SK-N-SH (cell line): ENCODE results near the gene CACNA2D1.

Experiments
- CTCF ChIP-seq: fragments of 200-600 bp; sonication (generic); IDR thresholded peaks from 2 replicates; pipeline ENCODE4 v1.6.1; 2017; ENCODE audit warnings: antibody characterized with exemption, mild to moderate bottlenecking, moderate library complexity
- EZH2phosphoT487 ChIP-seq: fragments of 200-600 bp; sonication (generic); IDR thresholded peaks from 2 replicates; pipeline ENCODE4 v1.6.1; 2017; ENCODE audit warnings: low read depth, mixed run types, mild to moderate bottlenecking, antibody characterized with exemption, moderate library complexity, borderline replicate concordance
- MEF2A ChIP-seq: IDR thresholded peaks from 2 replicates; pipeline ENCODE4 v1.4.0; 2012; ENCODE audit warnings: low read depth, borderline replicate concordance
- MXI1 ChIP-seq: IDR thresholded peaks from 2 replicates; pipeline ENCODE4 v1.6.1; 2012; ENCODE audit warnings: mild to moderate bottlenecking, low read depth, low read length, improper control_type of control experiment
- NFIC ChIP-seq: IDR thresholded peaks from 2 replicates; pipeline ENCODE4 v1.4.0; 2012; ENCODE audit warnings: borderline replicate concordance
- PBX3 ChIP-seq: IDR thresholded peaks from 2 replicates; pipeline ENCODE4; 2012
- POLR2AphosphoS5 ChIP-seq: IDR thresholded peaks from 2 replicates; pipeline ENCODE4 v1.6.1; 2012; ENCODE audit warnings: low read depth, low read length
- RFX5 ChIP-seq: IDR thresholded peaks from 2 replicates; pipeline ENCODE4 v1.6.1; 2012; ENCODE audit warnings: mild to moderate bottlenecking, improper control_type of control experiment, low read length
- SIN3A ChIP-seq: IDR thresholded peaks from 2 replicates; pipeline ENCODE4 v1.6.1; 2012; ENCODE audit warnings: low read depth, mild to moderate bottlenecking, low read length, moderate library complexity, borderline replicate concordance
- TCF12 ChIP-seq: IDR thresholded peaks from 2 replicates; pipeline ENCODE4 v1.4.0; 2012
- TF ChIP-seq, protein P1 (sequence below): fragments of 150-350 bp; IDR thresholded peaks from 2 replicates; pipeline ENCODE4 v1.6.1; 2017; ENCODE audit warnings: antibody characterized with exemption, low read length, low read depth, borderline replicate concordance
- TF ChIP-seq, protein P2 (sequence below): IDR thresholded peaks from 2 replicates; pipeline ENCODE4 v1.6.1; 2012; ENCODE audit warnings: mild to moderate bottlenecking, low read depth, low read length, moderate library complexity

GRCh38 chr7:82081644-82082224 lies 361.8 kb downstream of the CACNA2D1 start:
- TF ChIP-seq CTCF: no peak
- TF ChIP-seq PBX3: no peak
- TF ChIP-seq POLR2AphosphoS5: no peak
- TF ChIP-seq, protein P1, sequence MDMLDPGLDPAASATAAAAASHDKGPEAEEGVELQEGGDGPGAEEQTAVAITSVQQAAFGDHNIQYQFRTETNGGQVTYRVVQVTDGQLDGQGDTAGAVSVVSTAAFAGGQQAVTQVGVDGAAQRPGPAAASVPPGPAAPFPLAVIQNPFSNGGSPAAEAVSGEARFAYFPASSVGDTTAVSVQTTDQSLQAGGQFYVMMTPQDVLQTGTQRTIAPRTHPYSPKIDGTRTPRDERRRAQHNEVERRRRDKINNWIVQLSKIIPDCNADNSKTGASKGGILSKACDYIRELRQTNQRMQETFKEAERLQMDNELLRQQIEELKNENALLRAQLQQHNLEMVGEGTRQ: no peak
- TF ChIP-seq SIN3A: no peak
- TF ChIP-seq MXI1: no peak
- no peak for TF ChIP-seq EZH2phosphoT487
- no peak for TF ChIP-seq MEF2A
- TF ChIP-seq, protein P2, sequence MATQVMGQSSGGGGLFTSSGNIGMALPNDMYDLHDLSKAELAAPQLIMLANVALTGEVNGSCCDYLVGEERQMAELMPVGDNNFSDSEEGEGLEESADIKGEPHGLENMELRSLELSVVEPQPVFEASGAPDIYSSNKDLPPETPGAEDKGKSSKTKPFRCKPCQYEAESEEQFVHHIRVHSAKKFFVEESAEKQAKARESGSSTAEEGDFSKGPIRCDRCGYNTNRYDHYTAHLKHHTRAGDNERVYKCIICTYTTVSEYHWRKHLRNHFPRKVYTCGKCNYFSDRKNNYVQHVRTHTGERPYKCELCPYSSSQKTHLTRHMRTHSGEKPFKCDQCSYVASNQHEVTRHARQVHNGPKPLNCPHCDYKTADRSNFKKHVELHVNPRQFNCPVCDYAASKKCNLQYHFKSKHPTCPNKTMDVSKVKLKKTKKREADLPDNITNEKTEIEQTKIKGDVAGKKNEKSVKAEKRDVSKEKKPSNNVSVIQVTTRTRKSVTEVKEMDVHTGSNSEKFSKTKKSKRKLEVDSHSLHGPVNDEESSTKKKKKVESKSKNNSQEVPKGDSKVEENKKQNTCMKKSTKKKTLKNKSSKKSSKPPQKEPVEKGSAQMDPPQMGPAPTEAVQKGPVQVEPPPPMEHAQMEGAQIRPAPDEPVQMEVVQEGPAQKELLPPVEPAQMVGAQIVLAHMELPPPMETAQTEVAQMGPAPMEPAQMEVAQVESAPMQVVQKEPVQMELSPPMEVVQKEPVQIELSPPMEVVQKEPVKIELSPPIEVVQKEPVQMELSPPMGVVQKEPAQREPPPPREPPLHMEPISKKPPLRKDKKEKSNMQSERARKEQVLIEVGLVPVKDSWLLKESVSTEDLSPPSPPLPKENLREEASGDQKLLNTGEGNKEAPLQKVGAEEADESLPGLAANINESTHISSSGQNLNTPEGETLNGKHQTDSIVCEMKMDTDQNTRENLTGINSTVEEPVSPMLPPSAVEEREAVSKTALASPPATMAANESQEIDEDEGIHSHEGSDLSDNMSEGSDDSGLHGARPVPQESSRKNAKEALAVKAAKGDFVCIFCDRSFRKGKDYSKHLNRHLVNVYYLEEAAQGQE: no peak
- TF ChIP-seq TCF12: no peak
- no peak for TF ChIP-seq RFX5
- no peak for TF ChIP-seq NFIC
